ENCODE data around the gene CAMTA1.

The CAMTA1 gene

GRCh38 chr1:6971699-6972098, 186.4 kb downstream of the CAMTA1 start:
- Histone ChIP-seq H3K9ac (ENCODE audit: low read depth, low read length) (no peak overlapping the region), H3K4me3 (ENCODE audit: low read length) (no peak overlapping the region), H3K4me1 (ENCODE audit: insufficient read depth, low read length) (no peaks in the 10 kb centered on the region), H3K36me3 (ENCODE audit: insufficient read depth, low read length) (no peaks in the 10 kb centered on the region), H3K27me3 (ENCODE audit: insufficient read depth, low read length) (no peaks in the 10 kb centered on the region), H3K27ac (ENCODE audit: low read depth, low read length) (no peak overlapping the region), H3K9me3 (ENCODE audit: insufficient read depth, low read depth, low read length) (0 out of 2 replicates have a peak, but pooled peaks cover 6% of the 10 kb centered on the region)
- 92% methylated on average over 11 of the region's 11 CpGs for WGBS

- Histone ChIP-seq H3K9me3 (ENCODE audit: insufficient read depth, low read depth, low read length) (0 out of 2 replicates have a peak, but pooled peaks cover 6% of the 10 kb centered on the region), H3K27me3 (ENCODE audit: insufficient read depth, low read length) (no peaks in the 10 kb centered on the region), H3K27ac (ENCODE audit: low read depth, low read length) (no peak overlapping the region), H3K4me3 (ENCODE audit: low read length) (no peak overlapping the region), H3K36me3 (ENCODE audit: insufficient read depth, low read length) (no peaks in the 10 kb centered on the region), H3K4me1 (ENCODE audit: insufficient read depth, low read length) (no peaks in the 10 kb centered on the region), H3K9ac (ENCODE audit: low read depth, low read length) (no peak overlapping the region)
- 90% methylated on average over 3 of the region's 4 CpGs for WGBS
Observed at GRCh38 chr1:6972399-6972798, 187.1 kb downstream of the CAMTA1 start.

- Histone ChIP-seq H3K9me3 (ENCODE audit: insufficient read depth, low read depth, low read length) (0 out of 2 replicates have a peak, but pooled peaks cover 6% of the 10 kb centered on the region), H3K4me1 (ENCODE audit: insufficient read depth, low read length) (peaks cover 14% of the 10 kb centered on the region; the same call in 1 of the 2 replicates), H3K27ac (ENCODE audit: low read depth, low read length) (no peak overlapping the region), H3K9ac (ENCODE audit: low read depth, low read length) (no peak overlapping the region), H3K36me3 (ENCODE audit: insufficient read depth, low read length) (no peaks in the 10 kb centered on the region), H3K4me3 (ENCODE audit: low read length) (no peak overlapping the region), H3K27me3 (ENCODE audit: insufficient read depth, low read length) (no peaks in the 10 kb centered on the region)
- WGBS = 89% methylated on average over 16 of the region's 16 CpGs
Observed at GRCh38 chr1:6975331-6976043, 190.2 kb downstream of the CAMTA1 start.

- Histone ChIP-seq H3K9ac (ENCODE audit: low read depth, low read length) (no peak overlapping the region), H3K4me3 (ENCODE audit: low read length) (no peak overlapping the region), H3K36me3 (ENCODE audit: insufficient read depth, low read length) (no peaks in the 10 kb centered on the region), H3K4me1 (ENCODE audit: insufficient read depth, low read length) (peaks cover 14% of the 10 kb centered on the region; the same call in 1 of the 2 replicates), H3K9me3 (ENCODE audit: insufficient read depth, low read depth, low read length) (0 out of 2 replicates have a peak, but pooled peaks cover 6% of the 10 kb centered on the region), H3K27me3 (ENCODE audit: insufficient read depth, low read length) (no peaks in the 10 kb centered on the region), H3K27ac (ENCODE audit: low read depth, low read length) (no peak overlapping the region)
- WGBS = 88% methylated on average over 6 of the region's 6 CpGs
Observed at GRCh38 chr1:6976044-6976375, 190.8 kb downstream of the CAMTA1 start.

- H3K27me3 ChIP-seq (ENCODE audit: insufficient read depth, low read length) = no peaks in the 10 kb centered on the region
- H3K4me3 ChIP-seq (ENCODE audit: low read length) = no peak overlapping the region
- no peaks in the 10 kb centered on the region for H3K36me3 ChIP-seq (ENCODE audit: insufficient read depth, low read length)
- H3K9me3 ChIP-seq (ENCODE audit: insufficient read depth, low read depth, low read length) = 0 out of 2 replicates have a peak, but pooled peaks cover 6% of the 10 kb centered on the region
- H3K9ac ChIP-seq (ENCODE audit: low read depth, low read length) = peak overlapping the region; percentile 5; the same call in 1 of the 2 replicates
- peak overlapping the region; percentile 67; the same call in 1 of the 2 replicates for H3K27ac ChIP-seq (ENCODE audit: low read depth, low read length)
- peaks cover 14% of the 10 kb centered on the region; the same call in 1 of the 2 replicates for H3K4me1 ChIP-seq (ENCODE audit: insufficient read depth, low read length)
- WGBS = 26% methylated on average over 5 of the region's 5 CpGs
Observed at GRCh38 chr1:6979003-6979613, 193.9 kb downstream of the CAMTA1 start.

GRCh38 chr1:6981595-6981994, 196.3 kb downstream of the CAMTA1 start:
- H3K4me3 ChIP-seq (ENCODE audit: low read length) = no peak overlapping the region
- H3K9ac ChIP-seq (ENCODE audit: low read depth, low read length) = no peak overlapping the region
- no peaks in the 10 kb centered on the region for H3K27me3 ChIP-seq (ENCODE audit: insufficient read depth, low read length)
- H3K27ac ChIP-seq (ENCODE audit: low read depth, low read length) = no peak overlapping the region
- H3K9me3 ChIP-seq (ENCODE audit: insufficient read depth, low read depth, low read length) = 0 out of 2 replicates have a peak, but pooled peaks cover under 1% of the 10 kb centered on the region
- no peaks in the 10 kb centered on the region for H3K36me3 ChIP-seq (ENCODE audit: insufficient read depth, low read length)
- peaks cover 14% of the 10 kb centered on the region; the same call in 1 of the 2 replicates for H3K4me1 ChIP-seq (ENCODE audit: insufficient read depth, low read length)

GRCh38 chr1:6982443-6982842, 197.2 kb downstream of the CAMTA1 start:
- WGBS = 93% methylated on average over 9 of the region's 9 CpGs
- H3K9ac ChIP-seq (ENCODE audit: low read depth, low read length) = no peak overlapping the region

GRCh38 chr1:6982860-6983259, 197.6 kb downstream of the CAMTA1 start:
- H3K36me3 ChIP-seq (ENCODE audit: insufficient read depth, low read length) = no peaks in the 10 kb centered on the region
- H3K9me3 ChIP-seq (ENCODE audit: insufficient read depth, low read depth, low read length) = no peaks in the 10 kb centered on the region
- no peak overlapping the region for H3K9ac ChIP-seq (ENCODE audit: low read depth, low read length)
- no peak overlapping the region for H3K4me3 ChIP-seq (ENCODE audit: low read length)
- H3K4me1 ChIP-seq (ENCODE audit: insufficient read depth, low read length) = peaks cover 14% of the 10 kb centered on the region; the same call in 1 of the 2 replicates
- no peaks in the 10 kb centered on the region for H3K27me3 ChIP-seq (ENCODE audit: insufficient read depth, low read length)
- H3K27ac ChIP-seq (ENCODE audit: low read depth, low read length) = no peak overlapping the region
- 89% methylated on average over 2 of the region's 2 CpGs for WGBS

More at GRCh38 chr1:6982443-6982842, 197.2 kb downstream of the CAMTA1 start:
- H3K36me3 ChIP-seq (ENCODE audit: insufficient read depth, low read length) = no peaks in the 10 kb centered on the region
- H3K4me3 ChIP-seq (ENCODE audit: low read length) = no peak overlapping the region
- no peaks in the 10 kb centered on the region for H3K9me3 ChIP-seq (ENCODE audit: insufficient read depth, low read depth, low read length)
- H3K27ac ChIP-seq (ENCODE audit: low read depth, low read length) = no peak overlapping the region
- no peaks in the 10 kb centered on the region for H3K27me3 ChIP-seq (ENCODE audit: insufficient read depth, low read length)
- H3K4me1 ChIP-seq (ENCODE audit: insufficient read depth, low read length) = peaks cover 14% of the 10 kb centered on the region; the same call in 1 of the 2 replicates

GRCh38 chr1:6984536-6984935, 199.3 kb downstream of the CAMTA1 start:
- no peak overlapping the region for H3K9ac ChIP-seq (ENCODE audit: low read depth, low read length)
- no peaks in the 10 kb centered on the region for H3K27me3 ChIP-seq (ENCODE audit: insufficient read depth, low read length)
- H3K27ac ChIP-seq (ENCODE audit: low read depth, low read length) = no peak overlapping the region
- no peaks in the 10 kb centered on the region for H3K9me3 ChIP-seq (ENCODE audit: insufficient read depth, low read depth, low read length)
- no peaks in the 10 kb centered on the region for H3K36me3 ChIP-seq (ENCODE audit: insufficient read depth, low read length)
- no peak overlapping the region for H3K4me3 ChIP-seq (ENCODE audit: low read length)
- 0 out of 2 replicates have a peak, but pooled peaks cover 4% of the 10 kb centered on the region for H3K4me1 ChIP-seq (ENCODE audit: insufficient read depth, low read length)
- 95% methylated on average over 14 of the region's 14 CpGs for WGBS

GRCh38 chr1:6984986-6985385, 199.7 kb downstream of the CAMTA1 start:
- Histone ChIP-seq H3K36me3 (ENCODE audit: insufficient read depth, low read length) (no peaks in the 10 kb centered on the region), H3K9ac (ENCODE audit: low read depth, low read length) (no peak overlapping the region), H3K4me1 (ENCODE audit: insufficient read depth, low read length) (peaks cover 2% of the 10 kb centered on the region), H3K4me3 (ENCODE audit: low read length) (no peak overlapping the region), H3K9me3 (ENCODE audit: insufficient read depth, low read depth, low read length) (no peaks in the 10 kb centered on the region), H3K27ac (ENCODE audit: low read depth, low read length) (no peak overlapping the region), H3K27me3 (ENCODE audit: insufficient read depth, low read length) (no peaks in the 10 kb centered on the region)
- 70% methylated on average over 7 of the region's 7 CpGs for WGBS

- Histone ChIP-seq H3K27me3 (ENCODE audit: insufficient read depth, low read length) (no peaks in the 10 kb centered on the region), H3K36me3 (ENCODE audit: insufficient read depth, low read length) (no peaks in the 10 kb centered on the region), H3K9me3 (ENCODE audit: insufficient read depth, low read depth, low read length) (no peaks in the 10 kb centered on the region), H3K9ac (ENCODE audit: low read depth, low read length) (no peak overlapping the region), H3K27ac (ENCODE audit: low read depth, low read length) (no peak overlapping the region), H3K4me1 (ENCODE audit: insufficient read depth, low read length) (peaks cover 7% of the 10 kb centered on the region), H3K4me3 (ENCODE audit: low read length) (no peak overlapping the region)
- WGBS = 87% methylated on average over 16 of the region's 17 CpGs
Observed at GRCh38 chr1:6985549-6986276, 200.5 kb downstream of the CAMTA1 start.
